GM23338 (cell line): ENCODE data around the gene C1QTNF2. TPM values are rescaled to one million over a fixed set of nuclear protein-coding genes. Genes with fewer than 3 reads are reported as not detected.

Source experiments
- ATAC-seq: fragments of 200-7000 bp; cut with Tn5 transposase; 3 replicates; pipeline ENCODE4 v1.9.1; 2020
- DNase-seq: peaks from one replicate; pipeline ENCODE4 v3.0.0-alpha.2; 2015; ENCODE audit warnings: low spot score
- H2AFZ ChIP-seq: fragments of 200-600 bp; sonication (generic); 2 replicates; pipeline ENCODE4 v1.8.0; 2016; ENCODE audit warnings: antibody characterized with exemption, mild to moderate bottlenecking, moderate library complexity
- H3F3A ChIP-seq: fragments of 200-600 bp; sonication (generic); replicated peaks from 2 replicates; pipeline ENCODE4 v1.8.0; 2017; ENCODE audit warnings: antibody characterized with exemption, mixed run types, low read depth
- H3K27ac ChIP-seq: fragments of 200-600 bp; sonication (generic); 2 replicates; pipeline ENCODE4 v1.6.1; 2016; ENCODE audit warnings: low read depth
- H3K27me3 ChIP-seq: fragments of 200-600 bp; sonication (generic); 2 replicates; pipeline ENCODE4 v1.8.0; 2016; ENCODE audit warnings: mild to moderate bottlenecking, mixed run types, moderate library complexity; ENCODE audit not compliant: insufficient read depth
- H3K36me3 ChIP-seq: fragments of 200-600 bp; sonication (generic); 2 replicates; pipeline ENCODE4 v1.8.0; 2016; ENCODE audit warnings: mild to moderate bottlenecking; ENCODE audit not compliant: insufficient read depth
- H3K4me1 ChIP-seq: fragments of 200-600 bp; sonication (generic); 2 replicates; pipeline ENCODE4 v1.8.0; 2016; ENCODE audit warnings: mild to moderate bottlenecking, moderate library complexity; ENCODE audit not compliant: insufficient read depth
- H3K4me2 ChIP-seq: fragments of 200-600 bp; sonication (generic); 2 replicates; pipeline ENCODE4 v1.7.1; 2017; ENCODE audit warnings: mixed run types
- H3K4me3 ChIP-seq: fragments of 200-600 bp; sonication (generic); 2 replicates; pipeline ENCODE4 v1.6.1; 2016; ENCODE audit warnings: mixed run types
- H3K79me2 ChIP-seq: fragments of 200-600 bp; sonication (generic); replicated peaks from 2 replicates; pipeline ENCODE4 v1.8.0; 2017; ENCODE audit warnings: mild to moderate bottlenecking; ENCODE audit not compliant: insufficient read depth
- H3K9me2 ChIP-seq: fragments of 200-600 bp; sonication (generic); 2 replicates; pipeline ENCODE4 v1.8.0; 2017; ENCODE audit not compliant: insufficient read depth
- H4K20me1 ChIP-seq: fragments of 200-600 bp; sonication (generic); replicated peaks from 2 replicates; pipeline ENCODE4 v1.8.0; 2017; ENCODE audit warnings: mild to moderate bottlenecking; ENCODE audit not compliant: insufficient read depth
- H3K27ac Mint-ChIP-seq: 2 replicates; pipeline ENCODE4 v1.8.0; 2020; ENCODE audit warnings: inconsistent platforms, mild to moderate bottlenecking, moderate library complexity, mixed read lengths
- H3K27me3 Mint-ChIP-seq: 3 replicates; pipeline ENCODE4 v1.8.0; 2022; ENCODE audit warnings: low read depth, mild to moderate bottlenecking, moderate library complexity, mixed read lengths, inconsistent platforms; ENCODE audit not compliant: insufficient read depth, poor library complexity
- H3K36me3 Mint-ChIP-seq: 3 replicates; pipeline ENCODE4 v1.8.0; 2021; ENCODE audit warnings: low read depth, mild to moderate bottlenecking, inconsistent platforms, moderate library complexity, mixed read lengths
- H3K4me1 Mint-ChIP-seq: 3 replicates; pipeline ENCODE4 v1.8.0; 2020; ENCODE audit warnings: mild to moderate bottlenecking, inconsistent platforms, mixed read lengths
- H3K4me3 Mint-ChIP-seq: 3 replicates; pipeline ENCODE4 v1.8.0; 2021; ENCODE audit warnings: moderate library complexity, mild to moderate bottlenecking, inconsistent platforms, mixed read lengths
- H3K9me3 Mint-ChIP-seq: 3 replicates; pipeline ENCODE4 v1.8.0; 2020; ENCODE audit warnings: moderate library complexity, mild to moderate bottlenecking, inconsistent platforms, mixed read lengths
- CREB1 ChIP-seq: fragments of 250-450 bp; sonication (Bioruptor Pico); IDR thresholded peaks from 2 replicates; pipeline ENCODE4 v1.5.0; 2020; ENCODE audit warnings: low read depth, mild to moderate bottlenecking, moderate library complexity
- CTCF ChIP-seq, 2 experiments: fragments of 200-600 bp in 1 of 2; sonication (generic) in 1 of 2; conservative IDR thresholded peaks; 2 replicates each; pipeline versions ENCODE4 v1.5.1 to v1.6.1; 2016 to 2017; ENCODE audit warnings: antibody characterized with exemption in 2 of 2, low read depth in 2 of 2, mild to moderate bottlenecking in 2 of 2, moderate library complexity in 1 of 2
- ETS1 ChIP-seq: IDR thresholded peaks from 2 replicates; pipeline ENCODE4 v1.6.1; 2016; ENCODE audit warnings: antibody characterized with exemption
- ZNF331 ChIP-seq: fragments of 250-450 bp; sonication (Bioruptor Pico); IDR thresholded peaks from 2 replicates; pipeline ENCODE4 v1.5.0; 2020; ENCODE audit warnings: low read depth, mild to moderate bottlenecking, moderate library complexity
- polyA plus RNA-seq: library from polyadenylated mRNA; unstranded; fragments of >200 nt; fragmentation: Nextera tagmentation; extraction: Ambion mirVana; gene quantifications from 2 replicates; pipeline ENCODE4 v1.2.1, GENCODE V29; 2016
- total RNA-seq: library from RNA; depleted of rRNA; stranded (reverse); fragments of >200 nt; shearing (Covaris generic); gene quantifications from 2 replicates; pipeline ENCODE4 v1.2.3, GENCODE V29; 2014
- TF ChIP-seq, protein P1 (sequence below): fragments of 250-450 bp; sonication (Bioruptor Pico); IDR thresholded peaks from 2 replicates; pipeline ENCODE4 v1.5.0; 2020; ENCODE audit warnings: mild to moderate bottlenecking, moderate library complexity

Gene C1QTNF2
- total and polyA plus RNA-seq, 2 experiments from 2014 or later, result 0.56 to 0.92 TPM

DNA sequence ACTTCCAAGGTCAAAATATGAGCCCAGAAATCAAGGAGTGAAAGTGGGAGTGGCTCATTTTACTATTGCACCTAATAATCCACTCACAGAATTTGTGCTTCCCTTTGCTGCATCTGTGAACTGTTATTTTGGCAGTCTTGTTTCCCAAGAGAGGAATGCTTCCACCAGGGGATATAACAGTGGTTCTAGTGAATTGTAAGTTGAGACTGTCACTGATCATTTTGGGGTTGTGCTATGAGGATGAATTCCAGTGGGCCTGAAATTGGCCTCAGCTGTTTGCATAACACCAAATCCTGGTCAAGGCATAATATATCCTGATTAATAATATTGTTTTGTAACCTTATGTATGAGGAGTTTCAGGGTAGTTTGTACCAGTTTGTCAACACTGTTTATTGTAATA lies 15.1 kb upstream of the C1QTNF2 start:
- Histone ChIP-seq H3K27ac (no peak overlapping the region), H3K79me2 (no peaks in the 10 kb centered on the region), H3K4me2 (no peak overlapping the region), H4K20me1 (no peaks in the 10 kb centered on the region), H3K27me3 (no peaks in the 10 kb centered on the region), H3K36me3 (no peaks in the 10 kb centered on the region), H3K4me3 (no peak overlapping the region), H2AFZ (no peak overlapping the region), H3K4me1 (no peaks in the 10 kb centered on the region), H3F3A (no peaks in the 10 kb centered on the region), H3K9me2 (no peaks in the 10 kb centered on the region; the same call in 1 of the 2 replicates)
- ATAC-seq (no peak), DNase-seq (no peak)
- TF ChIP-seq, protein P1, sequence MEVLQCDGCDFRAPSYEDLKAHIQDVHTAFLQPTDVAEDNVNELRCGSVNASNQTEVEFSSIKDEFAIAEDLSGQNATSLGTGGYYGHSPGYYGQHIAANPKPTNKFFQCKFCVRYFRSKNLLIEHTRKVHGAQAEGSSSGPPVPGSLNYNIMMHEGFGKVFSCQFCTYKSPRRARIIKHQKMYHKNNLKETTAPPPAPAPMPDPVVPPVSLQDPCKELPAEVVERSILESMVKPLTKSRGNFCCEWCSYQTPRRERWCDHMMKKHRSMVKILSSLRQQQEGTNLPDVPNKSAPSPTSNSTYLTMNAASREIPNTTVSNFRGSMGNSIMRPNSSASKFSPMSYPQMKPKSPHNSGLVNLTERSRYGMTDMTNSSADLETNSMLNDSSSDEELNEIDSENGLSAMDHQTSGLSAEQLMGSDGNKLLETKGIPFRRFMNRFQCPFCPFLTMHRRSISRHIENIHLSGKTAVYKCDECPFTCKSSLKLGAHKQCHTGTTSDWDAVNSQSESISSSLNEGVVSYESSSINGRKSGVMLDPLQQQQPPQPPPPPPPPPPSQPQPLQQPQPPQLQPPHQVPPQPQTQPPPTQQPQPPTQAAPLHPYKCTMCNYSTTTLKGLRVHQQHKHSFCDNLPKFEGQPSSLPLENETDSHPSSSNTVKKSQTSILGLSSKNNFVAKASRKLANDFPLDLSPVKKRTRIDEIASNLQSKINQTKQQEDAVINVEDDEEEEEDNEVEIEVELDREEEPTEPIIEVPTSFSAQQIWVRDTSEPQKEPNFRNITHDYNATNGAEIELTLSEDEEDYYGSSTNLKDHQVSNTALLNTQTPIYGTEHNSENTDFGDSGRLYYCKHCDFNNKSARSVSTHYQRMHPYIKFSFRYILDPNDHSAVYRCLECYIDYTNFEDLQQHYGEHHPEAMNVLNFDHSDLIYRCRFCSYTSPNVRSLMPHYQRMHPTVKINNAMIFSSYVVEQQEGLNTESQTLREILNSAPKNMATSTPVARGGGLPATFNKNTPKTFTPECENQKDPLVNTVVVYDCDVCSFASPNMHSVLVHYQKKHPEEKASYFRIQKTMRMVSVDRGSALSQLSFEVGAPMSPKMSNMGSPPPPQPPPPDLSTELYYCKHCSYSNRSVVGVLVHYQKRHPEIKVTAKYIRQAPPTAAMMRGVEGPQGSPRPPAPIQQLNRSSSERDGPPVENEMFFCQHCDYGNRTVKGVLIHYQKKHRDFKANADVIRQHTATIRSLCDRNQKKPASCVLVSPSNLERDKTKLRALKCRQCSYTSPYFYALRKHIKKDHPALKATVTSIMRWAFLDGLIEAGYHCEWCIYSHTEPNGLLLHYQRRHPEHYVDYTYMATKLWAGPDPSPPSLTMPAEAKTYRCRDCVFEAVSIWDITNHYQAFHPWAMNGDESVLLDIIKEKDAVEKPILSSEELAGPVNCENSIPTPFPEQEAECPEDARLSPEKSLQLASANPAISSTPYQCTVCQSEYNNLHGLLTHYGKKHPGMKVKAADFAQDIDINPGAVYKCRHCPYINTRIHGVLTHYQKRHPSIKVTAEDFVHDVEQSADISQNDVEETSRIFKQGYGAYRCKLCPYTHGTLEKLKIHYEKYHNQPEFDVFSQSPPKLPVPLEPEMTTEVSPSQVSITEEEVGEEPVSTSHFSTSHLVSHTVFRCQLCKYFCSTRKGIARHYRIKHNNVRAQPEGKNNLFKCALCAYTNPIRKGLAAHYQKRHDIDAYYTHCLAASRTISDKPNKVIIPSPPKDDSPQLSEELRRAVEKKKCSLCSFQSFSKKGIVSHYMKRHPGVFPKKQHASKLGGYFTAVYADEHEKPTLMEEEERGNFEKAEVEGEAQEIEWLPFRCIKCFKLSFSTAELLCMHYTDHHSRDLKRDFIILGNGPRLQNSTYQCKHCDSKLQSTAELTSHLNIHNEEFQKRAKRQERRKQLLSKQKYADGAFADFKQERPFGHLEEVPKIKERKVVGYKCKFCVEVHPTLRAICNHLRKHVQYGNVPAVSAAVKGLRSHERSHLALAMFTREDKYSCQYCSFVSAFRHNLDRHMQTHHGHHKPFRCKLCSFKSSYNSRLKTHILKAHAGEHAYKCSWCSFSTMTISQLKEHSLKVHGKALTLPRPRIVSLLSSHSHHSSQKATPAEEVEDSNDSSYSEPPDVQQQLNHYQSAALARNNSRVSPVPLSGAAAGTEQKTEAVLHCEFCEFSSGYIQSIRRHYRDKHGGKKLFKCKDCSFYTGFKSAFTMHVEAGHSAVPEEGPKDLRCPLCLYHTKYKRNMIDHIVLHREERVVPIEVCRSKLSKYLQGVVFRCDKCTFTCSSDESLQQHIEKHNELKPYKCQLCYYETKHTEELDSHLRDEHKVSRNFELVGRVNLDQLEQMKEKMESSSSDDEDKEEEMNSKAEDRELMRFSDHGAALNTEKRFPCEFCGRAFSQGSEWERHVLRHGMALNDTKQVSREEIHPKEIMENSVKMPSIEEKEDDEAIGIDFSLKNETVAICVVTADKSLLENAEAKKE, result no peak
- TF ChIP-seq ETS1 (no peak), CTCF (conservative IDR thresholded peaks at IDR 0.05; ENCODE audit: low read depth in 2 of 2) (no peak), CREB1 (CRISPR knock-in tag) (no peak), ZNF331 (CRISPR knock-in tag) (no peak)
- H3K36me3 Mint-ChIP-seq, result peaks cover 16% of the 10 kb centered on the region; the same call in 2 of the 3 replicates
- H3K27ac Mint-ChIP-seq, result no peak overlapping the region
- no peak overlapping the region for H3K4me3 Mint-ChIP-seq
- peaks cover 17% of the 10 kb centered on the region; the same call in 2 of the 3 replicates for H3K9me3 Mint-ChIP-seq
- H3K4me1 Mint-ChIP-seq, result no peaks in the 10 kb centered on the region
- peaks cover 2% of the 10 kb centered on the region for H3K27me3 Mint-ChIP-seq
